Epithelial cell of prostate (primary cell): ENCODE results near the gene FOXK1.

Source experiments
- DNase-seq: peaks from one replicate; pipeline ENCODE4 v3.0.0-alpha.2; 2011; ENCODE audit warnings: low read depth, low spot score
- H3K27ac ChIP-seq: fragments of 450-650 bp; 2 replicates; pipeline ENCODE4 v1.5.1; 2017; ENCODE audit warnings: mild to moderate bottlenecking

FOXK1 gene

DNA sequence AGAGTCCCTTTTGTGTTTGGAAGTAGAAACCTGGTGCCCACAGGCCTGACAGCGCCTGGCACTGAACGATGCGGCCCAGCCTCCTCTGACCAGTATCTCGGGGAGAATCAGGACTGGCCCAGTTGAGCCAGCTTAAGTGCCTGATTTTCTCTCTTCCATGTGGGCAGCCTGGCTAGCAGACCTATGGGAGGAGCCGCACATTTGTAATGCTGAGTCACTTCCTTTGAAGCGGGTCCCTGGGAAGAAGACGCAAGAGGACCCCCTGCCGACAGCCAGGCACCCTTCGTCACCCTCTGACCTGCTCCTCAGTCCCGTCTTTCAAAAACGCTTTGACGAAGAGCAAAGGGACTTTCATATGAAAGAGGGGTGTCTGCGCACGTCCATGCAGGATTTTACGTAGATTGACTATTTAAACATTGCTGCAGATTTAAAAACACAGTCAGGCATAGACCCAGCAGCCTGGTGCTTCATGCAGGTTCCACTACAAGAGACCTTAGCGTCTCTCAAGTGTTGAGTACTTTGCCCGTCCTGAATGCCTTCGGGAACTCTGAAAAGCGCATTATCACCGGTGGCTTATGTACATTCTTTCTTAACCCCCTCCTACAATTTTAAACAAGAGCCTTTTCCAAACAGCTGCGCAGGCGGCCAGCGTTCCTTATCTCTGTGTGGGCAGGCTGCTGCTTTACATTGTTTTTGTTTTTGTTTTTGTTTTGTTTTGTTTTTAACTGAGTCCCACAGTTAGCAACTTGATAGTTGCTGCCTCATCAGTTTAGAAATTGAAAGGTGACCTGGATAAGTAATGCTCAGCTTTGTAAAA lies 56.8 kb downstream of the FOXK1 start:
- no peak for DNase-seq
- H3K27ac ChIP-seq: peak overlapping the region; percentile 42

DNA sequence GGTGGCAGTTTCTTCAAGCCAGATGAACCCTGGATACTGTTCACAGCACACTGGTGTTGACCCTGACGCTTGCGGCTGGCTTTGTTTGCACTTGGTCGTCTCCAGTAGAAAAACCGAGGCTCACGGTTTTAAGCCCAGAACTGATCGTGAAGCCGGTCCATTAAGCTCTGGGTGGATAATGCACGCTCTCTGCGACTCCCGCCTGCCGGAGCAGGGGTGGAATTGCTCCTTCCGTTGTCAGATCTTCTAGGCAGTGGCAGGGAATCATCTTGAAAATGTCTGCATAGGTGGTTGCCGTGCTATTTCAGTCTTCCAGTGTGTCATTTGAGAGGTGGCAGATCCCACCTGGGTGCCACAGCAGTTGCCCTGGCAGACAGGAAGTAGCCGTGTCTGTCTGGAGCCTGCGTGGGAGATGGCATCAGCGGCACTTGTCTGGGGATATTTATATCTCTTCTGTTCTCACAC lies 57.5 kb downstream of the FOXK1 start:
- no peak for DNase-seq
- peak overlapping the region; percentile 42 for H3K27ac ChIP-seq

DNA sequence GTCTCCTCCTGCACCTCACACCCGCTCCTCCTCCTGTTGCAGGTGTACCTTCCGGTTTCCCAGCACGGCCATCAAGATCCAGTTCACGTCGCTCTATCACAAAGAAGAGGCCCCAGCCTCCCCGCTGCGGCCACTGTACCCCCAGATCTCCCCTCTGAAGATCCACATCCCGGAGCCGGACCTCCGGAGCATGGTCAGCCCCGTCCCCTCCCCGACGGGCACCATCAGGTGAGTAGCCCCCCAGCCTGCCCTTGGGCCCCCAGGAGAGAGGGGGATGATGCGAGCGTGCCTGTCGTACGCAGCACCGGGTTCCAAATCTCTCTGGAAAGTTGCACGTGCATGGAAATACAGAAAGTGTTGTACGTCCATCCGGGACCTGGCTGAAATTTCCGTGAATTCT lies 58.7 kb downstream of the FOXK1 start:
- DNase-seq: no peak
- no peak overlapping the region for H3K27ac ChIP-seq

DNA sequence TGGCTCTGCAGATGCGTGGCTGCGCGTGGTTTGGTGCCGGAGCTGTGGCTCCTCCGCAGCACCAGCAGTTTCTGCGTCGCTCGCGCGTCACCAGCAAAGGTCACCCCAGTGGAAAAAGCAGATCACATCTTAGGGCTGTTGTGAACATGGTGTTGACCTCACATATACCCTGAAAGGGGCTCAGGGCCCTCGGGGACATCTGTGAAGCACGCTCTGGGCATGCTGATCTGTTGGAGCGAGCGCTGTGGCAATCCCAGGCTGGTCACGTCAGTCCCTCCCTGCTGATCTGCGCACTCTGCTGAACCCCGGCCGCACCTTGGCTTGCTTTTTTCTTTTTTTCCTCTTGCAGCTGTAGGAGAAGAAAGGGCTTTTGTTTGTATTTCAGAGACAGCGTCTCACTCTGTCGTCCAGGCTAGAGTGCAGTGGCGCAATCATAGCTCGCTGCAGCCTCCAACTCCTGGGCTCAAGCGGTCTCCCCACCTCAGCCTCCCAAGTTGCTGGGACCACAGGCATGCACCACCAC lies 60.0 kb downstream of the FOXK1 start:
- H3K27ac ChIP-seq: no peak overlapping the region
- DNase-seq: no peak

DNA sequence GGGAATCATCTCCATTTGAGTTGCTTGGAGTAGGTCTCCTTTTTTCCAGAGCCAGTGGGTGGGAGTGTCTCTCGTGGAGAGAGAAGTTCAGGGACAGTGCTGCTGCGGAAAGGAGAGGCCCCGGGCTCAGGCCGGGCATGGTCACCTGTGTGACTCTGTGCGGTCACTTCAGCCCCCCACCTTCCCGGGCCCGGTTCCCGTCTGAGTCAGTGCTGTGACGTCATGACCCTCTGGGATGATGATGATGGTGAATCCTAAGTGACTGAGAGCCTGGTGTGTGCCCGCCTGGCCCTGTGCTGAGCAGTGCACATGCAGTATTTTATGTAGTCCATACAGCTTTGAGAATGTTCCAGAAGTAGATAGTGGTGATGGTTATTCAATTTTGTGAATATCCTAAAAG lies 60.8 kb downstream of the FOXK1 start:
- no peak for DNase-seq
- peak overlapping the region; percentile 98 for H3K27ac ChIP-seq

DNA sequence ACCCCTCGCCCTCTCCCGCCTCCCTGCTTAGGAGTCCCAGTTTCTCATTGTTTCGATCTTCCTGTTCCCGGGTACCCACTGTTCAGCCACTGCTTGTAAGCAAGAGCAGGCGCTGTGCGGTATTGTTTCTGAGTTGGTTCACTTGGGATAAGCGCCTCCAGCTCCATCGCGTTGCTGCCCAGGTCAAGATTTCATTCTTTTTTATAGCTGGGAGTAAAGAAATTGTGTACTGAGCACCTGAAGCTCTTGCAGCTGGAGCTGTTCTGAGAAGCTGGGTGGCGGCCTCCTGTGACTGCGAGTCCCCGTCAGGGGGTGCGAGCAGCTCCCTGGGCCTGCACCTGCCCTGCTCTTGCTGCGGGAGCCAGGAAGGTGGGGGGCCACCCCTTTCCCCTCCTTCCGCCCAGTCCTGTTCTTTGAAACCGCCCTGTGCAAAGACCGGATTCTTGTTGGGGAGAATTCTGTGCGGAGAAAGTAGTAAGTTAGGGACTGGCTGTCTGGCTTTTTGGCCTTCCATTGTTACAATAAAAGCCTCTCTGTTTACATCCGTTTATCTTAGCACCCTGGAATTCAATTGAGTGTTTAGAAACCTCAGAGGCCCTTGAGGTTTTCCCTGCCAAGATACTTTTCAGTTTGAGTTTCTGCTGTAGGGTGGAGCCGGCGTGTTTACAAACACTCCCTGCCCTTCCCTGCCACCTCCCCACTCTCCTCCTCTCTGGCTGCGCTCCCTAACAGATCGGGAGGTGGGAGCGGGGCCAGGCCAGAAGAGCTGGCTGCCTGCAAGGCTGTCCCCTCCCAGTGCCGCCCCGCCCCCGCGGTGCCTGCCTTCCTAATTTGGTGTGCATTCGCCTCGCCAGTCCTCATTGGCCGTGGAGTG lies 62.5 kb downstream of the FOXK1 start:
- peak overlapping the region; percentile 98 for H3K27ac ChIP-seq
- DNase-seq: peak; percentile 98

DNA sequence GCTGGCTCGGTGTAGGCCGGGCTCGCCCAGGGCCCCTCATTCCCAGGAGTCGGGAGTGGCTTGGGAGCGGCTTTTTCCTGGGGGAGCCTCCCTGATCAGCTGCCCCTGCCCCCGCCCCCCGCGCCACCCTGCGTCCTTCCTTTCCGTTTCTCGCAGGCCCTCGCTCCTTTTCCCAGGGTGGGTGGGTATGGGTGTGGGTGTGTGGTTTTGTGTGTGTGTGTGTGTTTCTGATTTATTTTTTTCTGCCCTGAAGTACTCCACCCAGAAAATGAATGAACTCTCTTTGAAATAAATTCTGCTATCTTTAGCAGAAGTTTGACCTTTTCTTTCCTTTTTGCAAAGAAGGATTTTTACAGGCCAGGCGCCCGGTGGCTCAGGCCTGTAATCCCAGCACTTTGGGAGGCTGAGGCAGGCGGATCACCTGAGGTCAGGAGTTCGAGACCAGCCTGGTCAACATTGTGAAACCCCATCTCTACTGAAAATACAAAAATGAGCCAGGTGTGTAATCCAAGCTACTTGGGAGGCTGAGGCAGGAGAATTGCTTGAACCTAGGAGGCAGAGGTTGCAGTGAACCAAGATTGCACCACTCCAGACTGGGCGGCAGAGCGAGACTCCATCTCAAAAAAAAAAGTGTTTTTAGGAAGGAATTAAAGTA lies 63.3 kb downstream of the FOXK1 start:
- peak overlapping the region; percentile 98 for H3K27ac ChIP-seq
- no peak for DNase-seq

DNA sequence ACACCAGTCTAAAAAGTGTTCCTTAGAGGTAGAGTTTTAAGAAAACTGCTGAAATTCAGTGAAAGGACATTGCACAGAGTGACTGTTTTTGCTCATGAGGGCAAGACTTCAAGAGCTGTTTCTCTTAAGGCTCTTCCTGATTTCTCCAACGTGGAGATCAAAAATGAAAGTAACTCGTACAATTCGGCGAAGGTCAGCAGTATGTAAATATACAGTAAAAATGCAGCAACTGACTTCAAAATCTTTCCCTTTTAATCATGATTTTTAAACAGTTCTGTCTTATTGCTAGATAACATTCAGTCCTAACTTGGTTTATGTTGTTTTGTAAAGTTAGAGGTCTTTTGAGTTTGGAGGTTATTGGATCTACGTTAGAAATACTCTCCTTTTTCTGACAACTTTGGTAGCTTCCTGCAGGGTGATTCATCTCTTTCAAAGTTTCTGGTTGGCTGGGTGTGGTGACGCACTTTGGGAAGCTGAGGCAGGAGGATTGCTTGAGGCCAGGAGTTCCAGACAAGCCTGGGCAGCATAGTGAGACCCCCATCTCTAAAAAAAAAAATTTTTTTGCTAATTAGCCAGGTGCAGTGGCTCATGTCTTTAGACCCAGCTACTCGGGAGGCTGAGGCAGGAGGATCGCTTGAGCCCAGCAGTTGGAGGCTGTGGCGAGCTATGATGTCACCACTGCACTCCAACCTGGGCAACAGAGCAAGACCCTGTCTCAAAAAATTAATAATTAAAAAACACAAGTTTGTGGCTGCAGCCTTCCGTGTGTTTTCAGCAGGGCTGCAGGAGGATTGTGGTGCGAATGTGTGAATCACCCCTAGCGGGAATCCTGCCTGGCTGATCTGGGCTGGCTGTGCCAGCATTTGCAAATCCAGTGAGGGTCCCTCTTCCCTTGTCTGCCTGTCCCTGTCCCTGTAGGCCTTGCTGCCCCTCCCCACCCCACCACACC lies 64.2 kb downstream of the FOXK1 start:
- peak overlapping the region; percentile 98 for H3K27ac ChIP-seq
- peak; percentile 24 for DNase-seq

DNA sequence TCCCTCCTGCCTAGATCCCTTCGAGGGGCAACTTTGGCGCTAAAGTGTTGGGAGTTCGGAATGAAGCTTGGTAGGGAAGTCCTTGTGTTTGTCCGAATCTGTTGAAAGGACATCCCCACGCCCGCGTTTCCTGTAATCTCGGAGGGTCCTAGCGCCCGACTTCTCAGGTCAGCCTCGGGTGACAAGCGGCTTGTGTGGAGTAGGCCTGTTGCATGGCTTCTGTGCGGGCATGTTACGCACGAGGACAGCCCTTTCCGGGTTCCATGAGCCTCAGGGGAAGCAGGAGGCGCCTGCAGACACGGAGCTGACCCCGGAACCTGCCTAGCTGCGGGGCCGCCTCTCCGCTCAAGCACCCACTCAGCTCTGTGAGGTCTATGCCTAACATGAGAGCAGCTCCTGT lies 64.9 kb downstream of the FOXK1 start:
- peak overlapping the region; percentile 98 for H3K27ac ChIP-seq
- no peak for DNase-seq

DNA sequence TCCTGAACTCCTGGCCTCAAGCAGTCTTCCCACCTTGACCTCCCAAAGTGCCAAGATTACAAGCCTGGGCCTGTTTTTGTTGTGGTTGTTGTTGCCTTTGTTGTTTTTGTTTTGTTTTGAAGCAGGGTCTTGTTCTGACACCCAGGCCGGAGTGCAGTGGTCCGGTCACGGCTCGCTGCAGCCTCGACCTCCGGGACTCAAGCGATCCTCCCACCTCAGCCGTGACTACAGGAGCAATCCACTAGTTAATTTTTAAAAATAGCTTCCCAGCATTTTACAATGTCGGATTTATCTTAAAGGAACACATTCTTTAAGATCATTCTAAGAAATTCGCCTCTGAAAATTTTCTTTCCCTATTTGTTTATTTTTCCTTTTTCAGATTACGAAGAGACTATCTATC lies 65.7 kb downstream of the FOXK1 start:
- H3K27ac ChIP-seq: no peak overlapping the region
- DNase-seq: no peak

DNA sequence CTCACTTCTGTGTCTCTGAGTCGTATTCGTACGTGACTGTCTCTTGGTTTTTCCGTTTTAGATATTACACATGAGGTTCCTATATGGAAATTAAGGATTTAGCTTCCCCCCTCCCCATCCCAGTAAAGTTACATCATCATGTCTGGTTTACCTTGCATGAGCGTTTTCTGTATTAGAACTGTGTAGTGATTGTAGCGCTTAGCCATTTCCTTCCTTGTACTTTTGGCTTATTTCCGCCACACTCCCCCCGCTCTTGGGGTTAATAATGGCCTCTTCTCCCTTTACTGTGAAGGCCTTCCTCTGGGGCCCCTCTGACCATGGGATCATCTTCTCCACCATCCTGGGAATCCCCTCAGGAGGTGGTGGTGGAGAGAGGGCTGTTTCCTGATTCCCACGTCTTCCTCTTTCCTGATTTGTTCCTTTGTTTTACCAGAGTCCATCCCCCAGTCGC lies 66.2 kb downstream of the FOXK1 start:
- no peak for DNase-seq
- no peak overlapping the region for H3K27ac ChIP-seq

DNA sequence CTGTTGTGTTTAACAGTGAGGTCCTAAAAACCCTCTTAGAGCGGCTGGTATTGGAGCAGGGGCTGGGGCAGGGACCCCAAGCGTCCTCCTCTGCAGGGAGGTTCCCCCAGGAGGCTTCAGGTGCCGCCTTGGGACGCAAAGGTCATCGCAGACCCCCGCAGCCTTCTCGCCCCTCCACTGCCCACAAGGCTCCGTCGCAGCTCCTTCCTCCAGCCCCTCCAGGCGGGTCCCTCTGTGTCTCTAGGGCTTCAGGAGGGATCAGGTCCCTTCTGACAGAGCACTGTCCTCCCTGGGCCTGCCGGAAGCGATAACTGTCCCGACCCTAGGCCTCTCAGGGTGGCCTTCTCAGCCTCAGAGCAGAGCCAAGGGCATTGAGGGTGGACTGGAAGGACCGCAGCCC lies 67.3 kb downstream of the FOXK1 start:
- DNase-seq: no peak
- no peak overlapping the region for H3K27ac ChIP-seq

DNA sequence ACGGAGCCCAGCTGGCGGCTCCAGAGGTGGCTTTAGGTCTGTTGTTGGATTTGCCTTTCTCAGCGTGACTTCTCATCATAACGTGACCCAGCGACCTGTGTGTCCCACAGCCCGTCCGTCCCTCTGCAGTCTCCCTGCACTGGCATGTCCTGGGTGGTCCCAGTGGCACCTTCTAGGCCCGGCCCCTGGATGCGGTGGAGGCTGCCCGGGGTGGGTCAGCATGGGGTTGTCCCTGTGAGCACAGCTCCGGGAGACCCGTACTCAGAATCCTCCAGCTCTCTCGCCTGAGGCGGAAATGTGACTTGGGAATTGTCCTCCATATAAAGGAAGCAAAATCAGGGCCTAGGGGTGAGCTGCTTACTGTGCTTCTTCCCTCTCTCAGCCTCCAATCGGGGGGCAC lies 67.7 kb downstream of the FOXK1 start:
- H3K27ac ChIP-seq: no peak overlapping the region
- DNase-seq: no peak

DNA sequence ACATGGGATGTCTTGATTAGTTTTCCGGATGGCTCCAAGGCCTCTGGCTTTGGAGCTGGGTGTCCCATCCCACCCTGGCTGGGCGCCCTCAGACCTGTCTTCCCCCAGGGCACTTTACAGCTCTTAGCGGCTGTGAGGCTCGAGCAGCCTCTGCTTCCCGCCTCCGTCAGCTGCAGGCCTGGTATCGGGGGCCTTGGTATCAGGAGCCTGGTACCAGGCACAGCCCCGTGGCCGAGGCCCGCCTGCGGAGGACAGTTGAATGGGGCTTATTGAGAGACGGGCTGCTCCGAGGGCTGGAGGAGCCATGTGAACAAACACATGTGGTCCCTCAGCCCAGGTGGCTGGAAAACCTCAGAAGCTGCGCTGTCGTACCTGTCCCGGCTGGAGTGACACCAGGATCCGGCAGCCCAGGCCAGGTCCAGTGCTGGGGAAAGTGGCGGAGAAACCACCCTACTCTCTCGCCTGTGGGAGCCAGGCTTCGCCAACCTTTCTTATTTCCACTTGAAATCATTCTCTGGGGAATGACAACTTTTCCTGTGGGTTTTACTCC lies 69.4 kb downstream of the FOXK1 start:
- DNase-seq: no peak
- no peak overlapping the region for H3K27ac ChIP-seq

DNA sequence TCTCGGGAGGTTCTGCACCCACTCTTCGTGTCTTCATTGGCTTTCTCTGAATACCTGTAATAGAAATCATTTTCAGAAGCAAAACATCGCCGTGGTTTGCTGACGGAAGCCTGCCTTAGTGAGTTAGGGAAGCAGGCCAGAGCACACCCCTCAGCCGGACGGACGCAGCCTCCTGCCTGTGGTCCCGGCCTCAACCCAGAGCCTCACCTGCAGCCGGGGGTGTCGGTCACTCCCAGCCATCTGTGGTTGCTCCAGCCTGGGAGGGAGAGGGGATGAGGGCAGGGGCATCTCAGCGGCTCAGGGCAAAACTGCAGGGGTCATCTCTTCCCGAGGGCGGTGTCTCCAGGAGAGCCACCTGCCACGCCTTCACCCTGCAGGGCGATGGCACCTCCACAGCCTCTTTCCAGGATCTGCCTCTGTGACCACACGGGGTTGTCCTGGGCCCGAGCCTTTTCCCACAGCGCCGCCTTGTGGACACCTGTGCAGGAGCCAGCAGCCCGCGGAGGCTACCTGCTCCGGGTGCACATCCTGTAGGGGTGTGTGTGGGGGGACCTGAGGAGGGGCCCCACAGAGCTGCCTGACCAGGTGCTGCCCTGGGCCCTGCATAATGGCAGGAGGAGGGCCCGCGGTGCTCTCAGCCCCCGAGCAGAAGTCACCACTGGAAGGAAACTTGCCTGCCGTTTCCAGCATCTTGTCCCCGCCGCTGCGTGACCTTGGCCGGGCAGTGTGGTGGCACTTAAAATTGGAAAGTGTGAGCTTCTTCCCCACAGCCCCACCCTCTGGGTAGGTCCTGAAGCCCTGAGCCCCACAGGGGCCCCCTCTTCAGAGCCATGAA lies 71.7 kb downstream of the FOXK1 start:
- DNase-seq: no peak

DNA sequence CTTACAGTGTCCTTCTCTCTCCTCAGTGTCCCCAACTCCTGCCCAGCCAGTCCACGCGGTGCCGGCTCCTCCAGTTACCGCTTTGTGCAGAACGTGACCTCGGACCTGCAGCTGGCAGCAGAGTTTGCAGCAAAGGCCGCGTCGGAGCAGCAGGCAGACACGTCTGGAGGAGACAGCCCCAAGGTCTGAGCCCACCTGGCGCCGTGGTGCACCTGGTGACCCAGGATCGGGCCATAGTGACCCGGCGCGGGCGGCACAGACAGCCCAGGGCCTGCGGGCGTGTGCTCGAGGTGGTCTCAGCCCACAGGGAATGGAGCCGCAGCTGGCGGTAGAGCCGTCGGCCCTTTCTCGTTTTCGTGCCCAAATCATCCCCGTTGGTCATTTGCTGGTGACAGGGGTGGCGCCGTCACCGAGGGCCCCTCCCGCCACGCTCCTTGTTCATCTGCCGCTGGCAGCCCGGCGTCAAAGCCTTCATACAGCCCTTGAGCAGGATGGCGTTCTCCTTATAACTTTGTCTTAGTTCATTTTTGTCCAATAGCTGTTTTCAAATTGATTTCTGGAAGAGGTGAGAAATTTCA lies 72.4 kb downstream of the FOXK1 start:
- no peak overlapping the region for H3K27ac ChIP-seq
- DNase-seq: no peak

More for the DNA sequence above, 71.7 kb downstream of the FOXK1 start:
- no peak overlapping the region for H3K27ac ChIP-seq

DNA sequence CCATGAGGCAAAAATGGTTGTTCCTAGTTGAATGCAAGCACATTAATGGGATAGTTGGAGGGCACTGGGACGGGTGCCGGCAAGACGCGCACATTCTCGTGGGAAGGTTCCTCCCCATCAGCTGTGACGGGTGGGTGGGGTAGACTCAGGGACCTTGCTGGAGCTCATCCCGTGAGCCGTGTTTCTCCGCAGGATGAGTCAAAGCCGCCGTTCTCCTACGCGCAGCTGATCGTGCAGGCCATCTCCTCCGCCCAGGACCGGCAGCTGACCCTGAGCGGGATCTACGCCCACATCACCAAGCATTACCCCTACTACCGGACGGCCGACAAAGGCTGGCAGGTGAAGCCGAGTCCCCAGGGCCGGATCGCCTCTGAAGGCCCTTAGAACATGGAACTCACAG lies 73.0 kb downstream of the FOXK1 start:
- no peak overlapping the region for H3K27ac ChIP-seq
- DNase-seq: no peak

DNA sequence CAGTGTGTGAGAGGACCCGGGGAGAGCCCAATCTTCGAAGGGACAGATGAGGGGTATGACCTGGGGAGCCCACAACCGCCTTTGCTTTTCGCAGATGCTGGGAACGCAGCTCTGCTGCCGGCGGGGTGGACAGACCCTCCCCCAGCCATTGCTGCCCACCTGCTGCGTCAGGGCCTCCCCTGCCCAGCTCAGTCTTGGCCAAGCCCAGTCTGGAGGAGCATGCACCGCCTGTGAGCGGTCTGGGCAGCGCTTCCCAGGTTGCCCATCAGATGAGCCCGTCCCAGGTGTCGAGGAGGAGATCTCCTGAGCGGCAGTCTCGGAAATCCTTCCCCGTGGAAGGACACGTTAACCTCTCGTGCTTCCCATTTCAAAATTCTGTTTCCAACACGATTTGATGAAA lies 76.0 kb downstream of the FOXK1 start:
- no peak for DNase-seq
- H3K27ac ChIP-seq: no peak overlapping the region
